Stimulated activated CD8-positive, alpha-beta memory T cell treated with anti-CD3 and anti-CD28 coated beads, Interleukin-12 subunit alpha, Interleukin-12 subunit beta, amount 100 ng/mL, for 24 hours (primary cell): ENCODE data around the gene LGMN.
"Not testable (repeated sequence)": the region's sequence is repeated elsewhere in the genome, so short reads cannot be mapped to it uniquely, and the experiment has no call there.

ENCODE experiments used
- DNase-seq: peaks from one replicate; pipeline ENCODE4 v3.0.0-alpha.2; 2020; ENCODE audit errors: extremely low read depth

LGMN gene

GRCh38 chr14:92748259-92749016, at the start of gene LGMN:
Gene LGMN (minus strand): TSS chr14:92748627. CDS start chr14:92732786, 15,841 bp downstream.
- DNase-seq, result peak; percentile 47

GRCh38 chr14:92794961-92795360, 46.5 kb upstream of the LGMN start:
- DNase-seq, result no peak

- DNase-seq, result no peak
Measured at GRCh38 chr14:92794547-92794941, 46.1 kb upstream of the LGMN start.

- peak; percentile 92 for DNase-seq
Measured at GRCh38 chr14:92793709-92794546, 45.5 kb upstream of the LGMN start, which contains the start of gene GOLGA5. Gene GOLGA5 (plus strand): TSS chr14:92794305. CDS start chr14:92797438, 3,133 bp downstream.

- DNase-seq, result no peak
Measured at GRCh38 chr14:92792885-92793284, 44.5 kb upstream of the LGMN start.

GRCh38 chr14:92789457-92790089, 41.1 kb upstream of the LGMN start:
- DNase-seq, result no peak

- DNase-seq, result no peak
Measured at GRCh38 chr14:92787554-92787953, 39.1 kb upstream of the LGMN start.

GRCh38 chr14:92786427-92786756, 38.0 kb upstream of the LGMN start:
- DNase-seq, result no peak

GRCh38 chr14:92785667-92786426, 37.4 kb upstream of the LGMN start:
- no peak for DNase-seq

GRCh38 chr14:92783813-92784431, 35.5 kb upstream of the LGMN start:
- DNase-seq, result no peak

- no peak for DNase-seq
Measured at GRCh38 chr14:92781350-92781749, 32.9 kb upstream of the LGMN start.

GRCh38 chr14:92780444-92781232, 32.2 kb upstream of the LGMN start:
- no peak for DNase-seq

GRCh38 chr14:92778868-92779565, 30.6 kb upstream of the LGMN start:
- not testable (repeated sequence) for DNase-seq

GRCh38 chr14:92775292-92775691, 26.9 kb upstream of the LGMN start:
- not testable (repeated sequence) for DNase-seq

GRCh38 chr14:92774572-92774971, 26.1 kb upstream of the LGMN start:
- no peak for DNase-seq

- no peak for DNase-seq
Measured at GRCh38 chr14:92770484-92770883, 22.1 kb upstream of the LGMN start.

- DNase-seq, result no peak
Measured at GRCh38 chr14:92768795-92769194, 20.4 kb upstream of the LGMN start.

GRCh38 chr14:92768236-92768635, 19.8 kb upstream of the LGMN start:
- not testable (repeated sequence) for DNase-seq

GRCh38 chr14:92763666-92764631, 15.5 kb upstream of the LGMN start:
- DNase-seq, result not testable (repeated sequence)
